GM23338 (cell line): ENCODE measurements around the gene MVP.

Experiments used
- CREB1 ChIP-seq: fragments of 250-450 bp; sonication (Bioruptor Pico); IDR thresholded peaks from 2 replicates; pipeline ENCODE4 v1.5.0; 2020; ENCODE audit warnings: low read depth, mild to moderate bottlenecking, moderate library complexity
- CTCF ChIP-seq, 2 experiments: fragments of 200-600 bp in 1 of 2; sonication (generic) in 1 of 2; conservative IDR thresholded peaks; 2 replicates each; pipeline versions ENCODE4 v1.5.1 to v1.6.1; 2016 to 2017; ENCODE audit warnings: antibody characterized with exemption in 2 of 2, low read depth in 2 of 2, mild to moderate bottlenecking in 2 of 2, moderate library complexity in 1 of 2
- ETS1 ChIP-seq: IDR thresholded peaks from 2 replicates; pipeline ENCODE4 v1.6.1; 2016; ENCODE audit warnings: antibody characterized with exemption
- EZH2 ChIP-seq: fragments of 200-600 bp; sonication (generic); IDR thresholded peaks from one replicate; pipeline ENCODE4 v1.8.0; 2017; ENCODE audit warnings: antibody characterized with exemption, mild to moderate bottlenecking, low read depth; ENCODE audit not compliant: unreplicated experiment
- EZH2phosphoT487 ChIP-seq: fragments of 200-600 bp; sonication (generic); IDR thresholded peaks from one replicate; pipeline ENCODE4 v1.8.1; 2018; ENCODE audit warnings: antibody characterized with exemption; ENCODE audit not compliant: unreplicated experiment
- JUNB ChIP-seq: IDR thresholded peaks from one replicate; pipeline ENCODE4 v1.6.1; 2016; ENCODE audit warnings: antibody characterized with exemption; ENCODE audit not compliant: unreplicated experiment
- POLR2AphosphoS5 ChIP-seq: IDR thresholded peaks from 2 replicates; pipeline ENCODE4 v1.6.1; 2016; ENCODE audit warnings: antibody characterized with exemption, low read depth
- REST ChIP-seq: IDR thresholded peaks from one replicate; pipeline ENCODE4 v1.6.1; 2018; ENCODE audit warnings: antibody characterized with exemption; ENCODE audit not compliant: unreplicated experiment
- STAT1 ChIP-seq: IDR thresholded peaks from one replicate; pipeline ENCODE4 v1.6.1; 2016; ENCODE audit warnings: antibody characterized with exemption; ENCODE audit not compliant: unreplicated experiment
- ZNF114 ChIP-seq: fragments of 250-450 bp; sonication (Bioruptor Pico); IDR thresholded peaks from 2 replicates; pipeline ENCODE4 v1.5.0; 2020; ENCODE audit warnings: mild to moderate bottlenecking, moderate library complexity
- ZNF331 ChIP-seq: fragments of 250-450 bp; sonication (Bioruptor Pico); IDR thresholded peaks from 2 replicates; pipeline ENCODE4 v1.5.0; 2020; ENCODE audit warnings: low read depth, mild to moderate bottlenecking, moderate library complexity

- TF ChIP-seq REST: no peak
- no peak for TF ChIP-seq ZNF114 (CRISPR knock-in tag)
- no peak for TF ChIP-seq CTCF (conservative IDR thresholded peaks at IDR 0.05; ENCODE audit: low read depth in 2 of 2)
- no peak for TF ChIP-seq CREB1 (CRISPR knock-in tag)
- TF ChIP-seq EZH2phosphoT487: no peak
- TF ChIP-seq EZH2: no peak
- no peak for TF ChIP-seq POLR2AphosphoS5
- TF ChIP-seq JUNB: no peak
- TF ChIP-seq ZNF331: no peak
- TF ChIP-seq STAT1: no peak
- no peak for TF ChIP-seq ETS1
Measured at GRCh38 chr16:29779474-29779873, 40.8 kb upstream of the MVP start.
